CD14-positive monocyte (primary cell): Measurements from ENCODE around the gene ESPN. TPM values are rescaled to one million over a fixed set of nuclear protein-coding genes. Genes with fewer than 3 reads are reported as not detected.

ENCODE experiments used
- DNase-seq, 3 donors: peaks; one replicate each; pipeline ENCODE4 v3.0.0-alpha.2; 2011 to 2022
- H2AFZ ChIP-seq: 2 replicates; pipeline ENCODE4 v1.6.0; 2012; ENCODE audit warnings: mild to moderate bottlenecking, low read depth, low read length, inconsistent platforms; ENCODE audit not compliant: insufficient read depth, poor library complexity, severe bottlenecking
- H3K27ac ChIP-seq, 2 donors: 1 replicate in 1 of 2; 2 replicates in 1 of 2; pipeline ENCODE4 v1.5.1; 2012 to 2013; ENCODE audit warnings: low read length in 2 of 2, control low read depth in 1 of 2, inconsistent platforms in 1 of 2, low read depth in 1 of 2, mild to moderate bottlenecking in 1 of 2
- H3K27me3 ChIP-seq, 2 donors: one replicate each; pipeline versions ENCODE4 v1.6.0 to v1.6.1; 2011 to 2013; ENCODE audit warnings: low read length in 2 of 2; ENCODE audit not compliant: control insufficient read depth in 2 of 2, insufficient read depth in 2 of 2
- H3K36me3 ChIP-seq, 2 donors: replicated peaks in 1 of 2; 1 replicate in 1 of 2; 2 replicates in 1 of 2; pipeline versions ENCODE4 v1.5.1 to v1.6.1; 2012 to 2013; ENCODE audit warnings: low read length in 2 of 2, control low read depth in 1 of 2, inconsistent platforms in 1 of 2, mild to moderate bottlenecking in 1 of 2; ENCODE audit not compliant: insufficient read depth in 2 of 2, control insufficient read depth in 1 of 2
- H3K4me1 ChIP-seq, 2 donors: 1 replicate in 1 of 2; 2 replicates in 1 of 2; pipeline versions ENCODE4 v1.5.1 to v1.6.1; 2012 to 2013; ENCODE audit warnings: low read length in 2 of 2, control low read depth in 1 of 2, inconsistent platforms in 1 of 2, mild to moderate bottlenecking in 1 of 2, moderate library complexity in 1 of 2; ENCODE audit not compliant: insufficient read depth in 2 of 2, control insufficient read depth in 1 of 2
- H3K4me2 ChIP-seq: replicated peaks from 2 replicates; pipeline ENCODE3; 2012; ENCODE audit warnings: low read length, moderate library complexity, mild to moderate bottlenecking; ENCODE audit not compliant: poor library complexity, severe bottlenecking; ENCODE audit errors: extremely low read depth
- H3K4me3 ChIP-seq, 3 experiments: fragments of 200-600 bp in 1 of 3; sonication (generic) in 1 of 3; replicated peaks in 1 of 3; 1 replicate in 2 of 3; 2 replicates in 1 of 3; pipeline ENCODE4 v1.5.1; 2011 to 2013; ENCODE audit warnings: low read length in 3 of 3, mild to moderate bottlenecking in 3 of 3, control low read depth in 2 of 3, low read depth in 2 of 3, inconsistent platforms in 1 of 3, moderate library complexity in 1 of 3
- H3K79me2 ChIP-seq: 2 replicates; pipeline ENCODE4 v1.6.0; 2012; ENCODE audit warnings: mild to moderate bottlenecking, control low read depth, inconsistent platforms, low read length, moderate library complexity; ENCODE audit not compliant: insufficient read depth
- H3K9ac ChIP-seq: 2 replicates; pipeline ENCODE4 v1.6.0; 2017; ENCODE audit warnings: low read length, mild to moderate bottlenecking; ENCODE audit not compliant: insufficient read depth, poor library complexity, severe bottlenecking
- H3K9me3 ChIP-seq, 2 donors: replicated peaks in 1 of 2; 1 replicate in 1 of 2; 2 replicates in 1 of 2; pipeline versions ENCODE4 v1.5.1 to v1.6.1; 2012 to 2013; ENCODE audit warnings: low read length in 2 of 2, control low read depth in 1 of 2; ENCODE audit not compliant: control insufficient read depth in 1 of 2, insufficient read depth in 1 of 2
- H4K20me1 ChIP-seq: 2 replicates; pipeline ENCODE4 v1.6.0; 2012; ENCODE audit warnings: mild to moderate bottlenecking, low read length, control low read depth, moderate library complexity; ENCODE audit not compliant: insufficient read depth
- H3K27ac Mint-ChIP-seq, 7 donors: one replicate each; pipeline ENCODE4 v1.8.0; 2020; ENCODE audit warnings: mild to moderate bottlenecking in 7 of 7, mixed read lengths in 7 of 7, moderate library complexity in 6 of 7, inconsistent platforms in 2 of 7
- H3K27me3 Mint-ChIP-seq, 3 donors: one replicate each; pipeline ENCODE4 v1.8.0; 2021 to 2022; ENCODE audit warnings: low read depth in 3 of 3, mild to moderate bottlenecking in 3 of 3, mixed read lengths in 3 of 3, moderate library complexity in 3 of 3, inconsistent platforms in 1 of 3
- H3K36me3 Mint-ChIP-seq, 2 donors: one replicate each; pipeline ENCODE4 v1.8.0; 2020; ENCODE audit warnings: mixed read lengths in 2 of 2, inconsistent platforms in 1 of 2, mild to moderate bottlenecking in 1 of 2
- H3K4me1 Mint-ChIP-seq: one replicate; pipeline ENCODE4 v1.8.0; 2020; ENCODE audit warnings: mild to moderate bottlenecking, mixed read lengths
- H3K4me3 Mint-ChIP-seq, 2 donors: one replicate each; pipeline ENCODE4 v1.8.0; 2020; ENCODE audit warnings: mild to moderate bottlenecking in 2 of 2, mixed read lengths in 2 of 2, moderate library complexity in 1 of 2
- H3K9me3 Mint-ChIP-seq, 7 donors: one replicate each; pipeline ENCODE4 v1.8.0; 2020 to 2022; ENCODE audit warnings: mixed read lengths in 7 of 7, mild to moderate bottlenecking in 6 of 7, moderate library complexity in 6 of 7, inconsistent platforms in 2 of 7
- WGBS: methylation state at CpG from one replicate; pipeline ENCODE4 v1.1.5; 2013; ENCODE audit warnings: missing lambda C conversion rate; ENCODE audit not compliant: insufficient coverage; 5-methylcytosine and 5-hydroxymethylcytosine counted together
- intact Hi-C, 2 donors: fragments of 100-400 bp; cut with micrococcal nuclease; formaldehyde crosslinking; loops; one replicate each; pipeline versions ENCODE4 v1.15.0 to v1.15.1; 2023
- polyA plus RNA-seq, 3 donors: library from polyadenylated mRNA; depleted of rRNA in 1 of 3; unstranded in 2 of 3; stranded (reverse) in 1 of 3; fragments of 300-500 nt in 2 of 3; fragments of >200 nt in 1 of 3; fragmentation: Illumina TruSeq in 2 of 3; gene quantifications; 1 replicate in 2 of 3; 2 replicates in 1 of 3; pipeline ENCODE4 v1.2.3, GENCODE V29; 2012 to 2021
- TF ChIP-seq, protein P1 (sequence below): fragments of 200-600 bp; IDR thresholded peaks from one replicate; pipeline ENCODE4 v1.8.0; 2022; ENCODE audit warnings: antibody characterized with exemption, mild to moderate bottlenecking

ESPN gene
- polyA plus RNA-seq, 3 donors: not detected

DNA sequence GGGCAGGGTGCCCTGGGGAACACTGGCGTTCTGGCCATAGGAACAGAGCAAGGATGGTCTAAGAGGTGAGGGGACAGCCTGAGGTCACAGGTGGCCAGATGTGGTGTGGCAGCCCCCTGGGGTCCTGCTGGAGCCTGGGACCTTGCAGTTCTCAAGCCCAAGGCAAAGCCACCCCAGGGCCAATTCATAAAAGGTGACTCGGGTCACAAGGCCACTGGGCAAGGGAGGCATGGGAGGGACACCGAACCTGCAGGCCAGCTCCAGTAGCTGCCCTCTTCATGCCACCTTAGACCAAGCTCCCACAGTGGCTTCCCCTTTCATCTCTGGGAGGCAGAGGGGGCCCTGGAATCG is 22.1 kb downstream of the ESPN start:
- no peak overlapping the region for H3K27ac ChIP-seq
- H3K79me2 ChIP-seq: no peaks in the 10 kb centered on the region
- H2AFZ ChIP-seq: no peak overlapping the region
- intact Hi-C loops: no loop called here
- H3K4me1 ChIP-seq: no peaks in the 10 kb centered on the region
- H4K20me1 ChIP-seq: no peaks in the 10 kb centered on the region
- H3K27me3 ChIP-seq: peaks cover 6 to 50% of the 10 kb centered on the region in 2 donors
- WGBS: 75% methylated on average over 4 of the region's 4 CpGs
- no peak for DNase-seq
- Mint-ChIP-seq H3K27me3 (peaks cover 55 to 84% (median 69%) of the 10 kb centered on the region in 3 donors), H3K4me1 (peaks cover 2% of the 10 kb centered on the region), H3K36me3 (peaks cover 0 to 5% of the 10 kb centered on the region in 2 donors), H3K27ac (no peak overlapping the region), H3K4me3 (peak overlapping the region in 1 of 2 donors; percentile 71), H3K9me3 (peaks cover 0 to 10% (median 0%) of the 10 kb centered on the region in 7 donors)
- no peaks in the 10 kb centered on the region for H3K36me3 ChIP-seq
- H3K9me3 ChIP-seq: no peaks in the 10 kb centered on the region
- TF ChIP-seq, protein P1, sequence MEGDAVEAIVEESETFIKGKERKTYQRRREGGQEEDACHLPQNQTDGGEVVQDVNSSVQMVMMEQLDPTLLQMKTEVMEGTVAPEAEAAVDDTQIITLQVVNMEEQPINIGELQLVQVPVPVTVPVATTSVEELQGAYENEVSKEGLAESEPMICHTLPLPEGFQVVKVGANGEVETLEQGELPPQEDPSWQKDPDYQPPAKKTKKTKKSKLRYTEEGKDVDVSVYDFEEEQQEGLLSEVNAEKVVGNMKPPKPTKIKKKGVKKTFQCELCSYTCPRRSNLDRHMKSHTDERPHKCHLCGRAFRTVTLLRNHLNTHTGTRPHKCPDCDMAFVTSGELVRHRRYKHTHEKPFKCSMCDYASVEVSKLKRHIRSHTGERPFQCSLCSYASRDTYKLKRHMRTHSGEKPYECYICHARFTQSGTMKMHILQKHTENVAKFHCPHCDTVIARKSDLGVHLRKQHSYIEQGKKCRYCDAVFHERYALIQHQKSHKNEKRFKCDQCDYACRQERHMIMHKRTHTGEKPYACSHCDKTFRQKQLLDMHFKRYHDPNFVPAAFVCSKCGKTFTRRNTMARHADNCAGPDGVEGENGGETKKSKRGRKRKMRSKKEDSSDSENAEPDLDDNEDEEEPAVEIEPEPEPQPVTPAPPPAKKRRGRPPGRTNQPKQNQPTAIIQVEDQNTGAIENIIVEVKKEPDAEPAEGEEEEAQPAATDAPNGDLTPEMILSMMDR: no peak
- H3K4me2 ChIP-seq: no peak overlapping the region
- H3K4me3 ChIP-seq: no peak overlapping the region
- no peak overlapping the region for H3K9ac ChIP-seq

DNA sequence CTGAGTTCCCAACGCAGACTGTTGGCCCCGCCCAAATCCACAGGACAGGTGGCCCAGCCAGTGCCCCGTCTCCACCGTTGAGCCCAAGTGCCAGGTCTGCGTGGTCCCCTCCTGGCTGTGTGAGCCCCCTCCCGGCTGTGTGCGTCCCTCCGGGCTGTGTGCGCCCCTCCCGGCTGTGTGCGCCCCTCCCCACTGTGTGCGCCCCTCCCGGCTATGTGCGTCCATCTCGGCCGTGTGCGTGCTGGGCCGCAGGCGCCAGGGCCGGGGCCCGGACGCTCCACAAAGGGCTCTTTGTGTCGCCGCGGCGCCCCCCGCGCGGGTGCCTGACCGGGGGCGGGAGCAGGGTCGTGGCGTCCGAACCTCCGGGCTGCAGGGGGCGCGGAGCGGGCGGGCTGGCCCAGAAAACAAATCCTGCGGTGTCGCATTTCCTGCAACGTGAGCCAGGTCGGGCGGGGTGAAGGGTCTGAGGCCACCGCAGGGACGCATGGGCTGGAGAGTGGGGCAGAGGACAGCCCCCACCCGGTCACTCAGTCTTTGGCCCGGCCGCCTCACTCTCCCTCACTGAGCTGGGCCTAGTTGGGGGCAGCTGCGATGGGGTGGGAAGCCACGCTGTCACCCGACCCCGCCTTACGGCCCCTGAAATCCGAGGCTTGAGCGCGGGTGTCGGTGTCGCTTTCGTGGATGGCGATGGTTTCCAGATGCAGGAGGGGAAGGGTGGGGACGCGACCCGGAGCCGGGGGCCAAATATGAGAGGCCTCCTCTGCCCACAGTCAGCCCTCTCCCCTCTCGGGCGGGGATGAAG is 22.6 kb downstream of the ESPN start:
- no peaks in the 10 kb centered on the region for H3K4me1 ChIP-seq
- H4K20me1 ChIP-seq: no peaks in the 10 kb centered on the region
- no peak overlapping the region for H2AFZ ChIP-seq
- H3K4me1 Mint-ChIP-seq: peaks cover 2% of the 10 kb centered on the region
- H3K27ac Mint-ChIP-seq: peak overlapping the region in 1 of 7 donors; percentile 50
- no peak overlapping the region for H3K4me2 ChIP-seq
- H3K79me2 ChIP-seq: no peaks in the 10 kb centered on the region
- H3K36me3 Mint-ChIP-seq: peaks cover 0 to 5% of the 10 kb centered on the region in 2 donors
- H3K27ac ChIP-seq: no peak overlapping the region
- under 1% methylated on average over 51 of the region's 67 CpGs for WGBS
- DNase-seq: no peak
- peak overlapping the region in 1 of 2 donors; percentile 71 for H3K4me3 Mint-ChIP-seq
- H3K9me3 Mint-ChIP-seq: peaks cover 0 to 10% (median 0%) of the 10 kb centered on the region in 7 donors
- no peak overlapping the region for H3K4me3 ChIP-seq
- peaks cover 6 to 51% of the 10 kb centered on the region in 2 donors for H3K27me3 ChIP-seq
- H3K9ac ChIP-seq: no peak overlapping the region
- no peaks in the 10 kb centered on the region for H3K9me3 ChIP-seq
- no peaks in the 10 kb centered on the region for H3K36me3 ChIP-seq
- peaks cover 54 to 84% (median 67%) of the 10 kb centered on the region in 3 donors for H3K27me3 Mint-ChIP-seq
- TF ChIP-seq, protein P1: no peak
- intact Hi-C loops: no loop called here
